HepG2 (cell line): Measurements from ENCODE around the gene SIN3A. TPM values are rescaled to one million over a fixed set of nuclear protein-coding genes. Genes with fewer than 3 reads are reported as not detected.
A peak's percentile ranks its signal among the peaks of the same experiment; 100 is the strongest.

Experiments used
- AGO2 ChIP-seq: fragments of 200-400 bp; formaldehyde crosslinking; optimal IDR thresholded peaks from 2 replicates; pipeline ENCODE3; 2017; ENCODE audit warnings: mild to moderate bottlenecking, low read depth, low read length, moderate library complexity
- ARNT ChIP-seq: fragments of 450-650 bp; IDR thresholded peaks from 2 replicates; pipeline ENCODE4 v1.6.1; 2017
- ELK4 ChIP-seq: sonication (generic); formaldehyde crosslinking; IDR thresholded peaks from 2 replicates; pipeline ENCODE4 v1.9.0; 2021; ENCODE audit warnings: missing genetic modification reagents, borderline replicate concordance
- FLYWCH1 ChIP-seq: sonication (generic); formaldehyde crosslinking; IDR thresholded peaks from 2 replicates; pipeline ENCODE4 v1.8.1; 2023; ENCODE audit warnings: mild to moderate bottlenecking, missing genetic modification reagents
- FOSL1 ChIP-seq: sonication (generic); formaldehyde crosslinking; IDR thresholded peaks from 2 replicates; pipeline ENCODE4 v1.9.0; 2021; ENCODE audit warnings: missing genetic modification reagents, borderline replicate concordance
- HMGA1 ChIP-seq: sonication (generic); formaldehyde crosslinking; conservative IDR thresholded peaks from 2 replicates; pipeline ENCODE4 v1.4.0; 2020; ENCODE audit warnings: missing genetic modification reagents
- MTA3 ChIP-seq: sonication (generic); formaldehyde crosslinking; IDR thresholded peaks from 2 replicates; pipeline ENCODE4 v1.4.0; 2020; ENCODE audit warnings: missing genetic modification reagents
- NCOA5 ChIP-seq: sonication (generic); formaldehyde crosslinking; IDR thresholded peaks from 2 replicates; pipeline ENCODE4 v1.4.0; 2020; ENCODE audit warnings: missing genetic modification reagents
- PCBP2 ChIP-seq: fragments of 200-400 bp; formaldehyde crosslinking; optimal IDR thresholded peaks from 2 replicates; pipeline ENCODE3; 2018; ENCODE audit warnings: low read length, low read depth; ENCODE audit not compliant: poor library complexity, severe bottlenecking
- POLR2AphosphoS2 ChIP-seq: IDR thresholded peaks from 2 replicates; pipeline ENCODE4 v1.6.1; 2011; ENCODE audit warnings: low read depth, low read length, improper control_type of control experiment
- RELA ChIP-seq: sonication (generic); formaldehyde crosslinking; IDR thresholded peaks from 2 replicates; pipeline ENCODE4 v1.4.0; 2020; ENCODE audit warnings: missing genetic modification reagents
- RFXANK ChIP-seq: IDR thresholded peaks from 2 replicates; pipeline ENCODE4 v1.6.1; 2016
- ZNF205 ChIP-seq: IDR thresholded peaks from 2 replicates; pipeline ENCODE4 v1.6.1; 2018; ENCODE audit warnings: missing biosample characterization, missing genetic modification reagents
- ZNF207 ChIP-seq: fragments of 450-650 bp; IDR thresholded peaks from 2 replicates; pipeline ENCODE4 v1.6.1; 2016; ENCODE audit warnings: antibody characterized with exemption, borderline replicate concordance
- ZNF235 ChIP-seq: sonication (generic); formaldehyde crosslinking; IDR thresholded peaks from 2 replicates; pipeline ENCODE4 v1.8.1; 2023; ENCODE audit warnings: mild to moderate bottlenecking, missing genetic modification reagents, borderline replicate concordance
- ZNF460 ChIP-seq: sonication (generic); formaldehyde crosslinking; IDR thresholded peaks from 2 replicates; pipeline ENCODE4 v1.5.1; 2020; ENCODE audit warnings: missing genetic modification reagents, mild to moderate bottlenecking, borderline replicate concordance
- ZNF558 ChIP-seq: sonication (generic); formaldehyde crosslinking; IDR thresholded peaks from 2 replicates; pipeline ENCODE4 v1.9.0; 2022; ENCODE audit warnings: mild to moderate bottlenecking, missing genetic modification reagents, borderline replicate concordance
- ZNF773 ChIP-seq: sonication (generic); formaldehyde crosslinking; IDR thresholded peaks from 2 replicates; pipeline ENCODE4 v1.4.0; 2020; ENCODE audit warnings: missing genetic modification reagents, borderline replicate concordance
- ZNF878 ChIP-seq: sonication (generic); formaldehyde crosslinking; IDR thresholded peaks from 2 replicates; pipeline ENCODE4 v1.8.1; 2023; ENCODE audit warnings: mild to moderate bottlenecking, missing genetic modification reagents, moderate library complexity
- ZSCAN31 ChIP-seq: sonication (generic); formaldehyde crosslinking; IDR thresholded peaks from 2 replicates; pipeline ENCODE4 v1.5.0; 2020; ENCODE audit warnings: low read depth, mild to moderate bottlenecking, missing genetic modification reagents
- polyA plus RNA-seq, 8 experiments: library from polyadenylated mRNA; depleted of rRNA in 3 of 8; stranded (reverse) in 7 of 8; unstranded in 1 of 8; fragments of >200 nt; fragmentation: Illumina TruSeq in 4 of 8; extraction: Trizol in 4 of 8; gene quantifications; 2 replicates each; pipeline versions ENCODE4 v1.2.1 to v1.2.3, GENCODE V29; 2011 to 2016; ENCODE audit warnings: low read depth in 4 of 8, missing spikeins in 1 of 8, mixed read lengths in 1 of 8; ENCODE audit not compliant: insufficient read depth in 1 of 8
- total RNA-seq, 5 experiments: library from RNA; depleted of rRNA; stranded (reverse); fragments of >200 nt; fragmentation: Illumina TruSeq; extraction: Trizol; gene quantifications; 2 replicates each; pipeline ENCODE4 v1.2.3, GENCODE V29; 2016; ENCODE audit warnings: low read depth in 1 of 5
- TF ChIP-seq, protein P1 (sequence below): sonication (generic); formaldehyde crosslinking; IDR thresholded peaks from 2 replicates; pipeline ENCODE4 v1.5.0; 2020; ENCODE audit warnings: mild to moderate bottlenecking, missing genetic modification reagents, moderate library complexity
- TF ChIP-seq, protein P2 (sequence below): sonication (generic); formaldehyde crosslinking; IDR thresholded peaks from 2 replicates; pipeline ENCODE4 v1.5.1; 2020; ENCODE audit warnings: mild to moderate bottlenecking, missing genetic modification reagents, moderate library complexity

The SIN3A gene
- total and polyA plus RNA-seq, 2 of the 13 experiments (the other 11 are each of a cell fraction or from before 2014, with no cell fraction given): 16.1 to 28.1 TPM

DNA sequence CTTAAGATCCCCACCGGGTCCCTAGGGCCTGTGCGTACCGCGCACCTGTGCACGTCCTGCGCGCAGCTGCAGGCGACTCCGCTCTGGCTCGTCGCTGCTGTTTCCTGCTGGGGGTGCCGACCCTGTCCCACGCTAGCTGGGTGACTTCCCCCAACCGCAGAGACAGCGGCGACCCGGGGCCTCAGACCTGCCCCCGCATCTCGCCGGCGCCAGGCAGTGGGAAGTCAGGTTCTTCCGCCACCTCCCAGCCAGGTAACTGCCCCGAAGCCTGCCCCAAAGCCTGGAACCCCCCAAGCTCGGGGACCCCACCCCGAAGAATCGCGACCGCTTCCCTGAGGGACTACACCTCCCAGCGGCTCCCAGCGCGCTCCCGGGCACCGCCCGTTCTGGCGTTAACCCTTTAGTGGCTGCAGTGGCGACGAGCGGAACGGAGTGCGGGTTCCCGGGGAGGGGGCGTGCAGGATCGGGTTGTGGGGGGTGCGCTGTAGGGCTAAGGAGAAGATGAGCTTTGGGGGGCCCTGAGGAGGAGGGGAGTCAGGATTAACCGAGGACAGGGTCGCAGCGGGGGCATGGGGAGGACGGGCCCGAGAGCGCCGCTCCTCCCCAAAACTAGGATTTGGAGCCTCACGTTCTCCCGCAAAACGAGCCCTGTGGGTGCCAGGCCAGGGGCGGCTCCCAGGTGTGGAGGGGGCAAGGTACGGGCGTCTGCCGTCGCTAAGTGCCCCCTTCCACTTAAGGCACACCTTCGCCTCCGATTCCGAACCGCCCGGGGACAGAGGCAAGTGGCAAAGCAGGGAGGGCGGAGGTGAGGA is 104.1 kb downstream of the SIN3A start (continued):
- TF ChIP-seq ZNF205 (no peak), FLYWCH1 (CRISPR knock-in tag) (no peak), ZNF460 (CRISPR knock-in tag) (no peak), NCOA5 (CRISPR knock-in tag) (no peak), ZNF878 (CRISPR knock-in tag) (peak; percentile 20; the same call in 1 of the 2 replicates), ZNF773 (CRISPR knock-in tag) (no peak), ARNT (no peak), RFXANK (no peak), HMGA1 (no peak), AGO2 (peak; percentile 42), ZSCAN31 (0 out of 2 replicates have a peak, but pooled peaks have one; percentile 49), MTA3 (CRISPR knock-in tag) (no peak), ZNF207 (no peak), ZNF235 (CRISPR knock-in tag) (peak; percentile 68; the same call in 1 of the 2 replicates), POLR2AphosphoS2 (no peak; the same call in 1 of the 2 replicates), ZNF558 (CRISPR knock-in tag) (0 out of 2 replicates have a peak, but pooled peaks have one; percentile 46), ELK4 (CRISPR knock-in tag) (no peak), FOSL1 (no peak), PCBP2 (peak; percentile 8), RELA (CRISPR knock-in tag) (no peak)
- TF ChIP-seq, protein P1, sequence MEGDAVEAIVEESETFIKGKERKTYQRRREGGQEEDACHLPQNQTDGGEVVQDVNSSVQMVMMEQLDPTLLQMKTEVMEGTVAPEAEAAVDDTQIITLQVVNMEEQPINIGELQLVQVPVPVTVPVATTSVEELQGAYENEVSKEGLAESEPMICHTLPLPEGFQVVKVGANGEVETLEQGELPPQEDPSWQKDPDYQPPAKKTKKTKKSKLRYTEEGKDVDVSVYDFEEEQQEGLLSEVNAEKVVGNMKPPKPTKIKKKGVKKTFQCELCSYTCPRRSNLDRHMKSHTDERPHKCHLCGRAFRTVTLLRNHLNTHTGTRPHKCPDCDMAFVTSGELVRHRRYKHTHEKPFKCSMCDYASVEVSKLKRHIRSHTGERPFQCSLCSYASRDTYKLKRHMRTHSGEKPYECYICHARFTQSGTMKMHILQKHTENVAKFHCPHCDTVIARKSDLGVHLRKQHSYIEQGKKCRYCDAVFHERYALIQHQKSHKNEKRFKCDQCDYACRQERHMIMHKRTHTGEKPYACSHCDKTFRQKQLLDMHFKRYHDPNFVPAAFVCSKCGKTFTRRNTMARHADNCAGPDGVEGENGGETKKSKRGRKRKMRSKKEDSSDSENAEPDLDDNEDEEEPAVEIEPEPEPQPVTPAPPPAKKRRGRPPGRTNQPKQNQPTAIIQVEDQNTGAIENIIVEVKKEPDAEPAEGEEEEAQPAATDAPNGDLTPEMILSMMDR (CRISPR knock-in tag): peak; percentile 21
- TF ChIP-seq, protein P2, sequence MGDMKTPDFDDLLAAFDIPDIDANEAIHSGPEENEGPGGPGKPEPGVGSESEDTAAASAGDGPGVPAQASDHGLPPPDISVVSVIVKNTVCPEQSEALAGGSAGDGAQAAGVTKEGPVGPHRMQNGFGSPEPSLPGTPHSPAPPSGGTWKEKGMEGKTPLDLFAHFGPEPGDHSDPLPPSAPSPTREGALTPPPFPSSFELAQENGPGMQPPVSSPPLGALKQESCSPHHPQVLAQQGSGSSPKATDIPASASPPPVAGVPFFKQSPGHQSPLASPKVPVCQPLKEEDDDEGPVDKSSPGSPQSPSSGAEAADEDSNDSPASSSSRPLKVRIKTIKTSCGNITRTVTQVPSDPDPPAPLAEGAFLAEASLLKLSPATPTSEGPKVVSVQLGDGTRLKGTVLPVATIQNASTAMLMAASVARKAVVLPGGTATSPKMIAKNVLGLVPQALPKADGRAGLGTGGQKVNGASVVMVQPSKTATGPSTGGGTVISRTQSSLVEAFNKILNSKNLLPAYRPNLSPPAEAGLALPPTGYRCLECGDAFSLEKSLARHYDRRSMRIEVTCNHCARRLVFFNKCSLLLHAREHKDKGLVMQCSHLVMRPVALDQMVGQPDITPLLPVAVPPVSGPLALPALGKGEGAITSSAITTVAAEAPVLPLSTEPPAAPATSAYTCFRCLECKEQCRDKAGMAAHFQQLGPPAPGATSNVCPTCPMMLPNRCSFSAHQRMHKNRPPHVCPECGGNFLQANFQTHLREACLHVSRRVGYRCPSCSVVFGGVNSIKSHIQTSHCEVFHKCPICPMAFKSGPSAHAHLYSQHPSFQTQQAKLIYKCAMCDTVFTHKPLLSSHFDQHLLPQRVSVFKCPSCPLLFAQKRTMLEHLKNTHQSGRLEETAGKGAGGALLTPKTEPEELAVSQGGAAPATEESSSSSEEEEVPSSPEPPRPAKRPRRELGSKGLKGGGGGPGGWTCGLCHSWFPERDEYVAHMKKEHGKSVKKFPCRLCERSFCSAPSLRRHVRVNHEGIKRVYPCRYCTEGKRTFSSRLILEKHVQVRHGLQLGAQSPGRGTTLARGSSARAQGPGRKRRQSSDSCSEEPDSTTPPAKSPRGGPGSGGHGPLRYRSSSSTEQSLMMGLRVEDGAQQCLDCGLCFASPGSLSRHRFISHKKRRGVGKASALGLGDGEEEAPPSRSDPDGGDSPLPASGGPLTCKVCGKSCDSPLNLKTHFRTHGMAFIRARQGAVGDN (CRISPR knock-in tag): peak; percentile 84
